NCI-H748 treated with DMSO at 0.1 percent for 48 hours (cell line): Measurements from ENCODE around the gene TRIM65.
"Not testable (repeated sequence)": the region's sequence is repeated elsewhere in the genome, so short reads cannot be mapped to it uniquely, and the experiment has no call there.

Experiments
- DNase-seq: peaks from one replicate; lab custom pipeline; 2025; lab: John Stamatoyannopoulos, UW

TRIM65 gene

GRCh38 chr17:75875182-75875939 lies 21.4 kb downstream of the TRIM65 start:
- no peak for DNase-seq

- no peak for DNase-seq
Measured at GRCh38 chr17:75874323-75875181, 22.2 kb downstream of the TRIM65 start.

GRCh38 chr17:75873587-75874322 lies 23.0 kb downstream of the TRIM65 start:
- DNase-seq, result no peak

- no peak for DNase-seq
Measured at GRCh38 chr17:75872434-75873351, 24.1 kb downstream of the TRIM65 start.

GRCh38 chr17:75870228-75870627 lies 26.5 kb downstream of the TRIM65 start:
- not testable (repeated sequence) for DNase-seq

GRCh38 chr17:75869282-75870141 lies 27.2 kb downstream of the TRIM65 start:
- DNase-seq, result no peak

GRCh38 chr17:75868730-75869281 lies 27.9 kb downstream of the TRIM65 start:
- DNase-seq, result not testable (repeated sequence)

- DNase-seq, result not testable (repeated sequence)
Measured at GRCh38 chr17:75865404-75866188, 31.2 kb downstream of the TRIM65 start.

GRCh38 chr17:75864887-75865286 lies 31.9 kb downstream of the TRIM65 start:
- not testable (repeated sequence) for DNase-seq

- DNase-seq, result no peak
Measured at GRCh38 chr17:75864448-75864871, 32.3 kb downstream of the TRIM65 start.

- no peak for DNase-seq
Measured at GRCh38 chr17:75861927-75862317, 34.8 kb downstream of the TRIM65 start.

- DNase-seq, result not testable (repeated sequence)
Measured at GRCh38 chr17:75859358-75859757, 37.4 kb downstream of the TRIM65 start.

- DNase-seq, result no peak
Measured at GRCh38 chr17:75856062-75856756, 40.5 kb downstream of the TRIM65 start.

- DNase-seq, result peak; percentile 97
Measured at GRCh38 chr17:75855310-75856061, 41.3 kb downstream of the TRIM65 start, which contains the start of gene WBP2. TSS of gene WBP2 (minus strand) at chr17:75855335. CDS start at chr17:75855297, 38 bp downstream.

- no peak for DNase-seq
Measured at GRCh38 chr17:75854881-75855309, 41.9 kb downstream of the TRIM65 start.

- no peak for DNase-seq
Measured at GRCh38 chr17:75854101-75854748, 42.5 kb downstream of the TRIM65 start.

- no peak for DNase-seq
Measured at GRCh38 chr17:75853433-75853832, 43.3 kb downstream of the TRIM65 start.
